Activated naive CD4-positive, alpha-beta T cell treated with anti-CD3 and anti-CD28 coated beads for 36 hours (primary cell): ENCODE data around the gene RNASE4. TPM values are rescaled to one million over a fixed set of nuclear protein-coding genes. Genes with fewer than 3 reads are reported as not detected.

Source experiments
- CTCF ChIA-PET: fragments of 350-600 bp; sonication (Branson Sonifier 250); formaldehyde crosslinking; loops from one replicate; lab custom pipeline; 2021; ENCODE audit warnings: antibody characterized with exemption; lab: Charles Lee
- DNase-seq: peaks from one replicate; pipeline ENCODE4 v3.0.0-alpha.2; 2020
- H3K27ac Mint-ChIP-seq: one replicate; pipeline ENCODE4 v1.8.0; 2021; ENCODE audit warnings: mild to moderate bottlenecking, mixed read lengths
- H3K27me3 Mint-ChIP-seq: one replicate; pipeline ENCODE4 v1.8.0; 2021; ENCODE audit warnings: low read depth, mixed read lengths
- H3K36me3 Mint-ChIP-seq: one replicate; pipeline ENCODE4 v1.8.0; 2021; ENCODE audit warnings: low read depth, mixed read lengths
- H3K4me1 Mint-ChIP-seq: one replicate; pipeline ENCODE4 v1.8.0; 2021; ENCODE audit warnings: low read depth, mixed read lengths
- H3K4me3 Mint-ChIP-seq: one replicate; pipeline ENCODE4 v1.8.0; 2021; ENCODE audit warnings: mild to moderate bottlenecking, moderate library complexity, mixed read lengths
- H3K9me3 Mint-ChIP-seq: one replicate; pipeline ENCODE4 v1.8.0; 2021; ENCODE audit warnings: mixed read lengths
- intact Hi-C: fragments of 100-400 bp; cut with micrococcal nuclease; formaldehyde crosslinking; loops from one replicate; pipeline ENCODE4 v1.15.1; 2023
- total RNA-seq, 2 experiments: library from RNA; stranded (reverse); gene quantifications; one replicate each; pipeline ENCODE4 v1.2.3, GENCODE V29; 2021

The RNASE4 gene
- total RNA-seq, 2 experiments from 2014 or later: 0.19 TPM; not detected in 1

DNA sequence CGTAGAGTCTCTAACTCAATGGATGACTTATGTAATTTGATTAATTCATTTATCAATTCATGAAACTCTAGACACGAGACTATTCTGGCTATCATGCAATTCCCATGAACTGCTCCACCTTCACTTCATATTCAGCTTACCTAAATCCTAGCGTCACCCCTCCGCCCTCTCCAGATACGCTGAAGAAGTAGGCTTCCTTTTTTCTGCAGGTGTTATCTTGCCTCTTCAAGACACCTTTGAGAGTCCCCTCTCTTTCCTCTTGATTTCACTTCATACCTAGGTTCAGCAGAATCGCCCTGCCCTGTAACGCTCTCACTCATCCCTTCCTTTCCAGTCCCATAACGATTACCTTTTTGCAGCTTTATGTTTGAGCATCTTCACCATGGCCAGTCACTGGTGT lies 4.0 kb upstream of the RNASE4 start:
- no peak overlapping the region for H3K27ac Mint-ChIP-seq
- H3K4me3 Mint-ChIP-seq: no peak overlapping the region
- H3K27me3 Mint-ChIP-seq: no peaks in the 10 kb centered on the region

DNA sequence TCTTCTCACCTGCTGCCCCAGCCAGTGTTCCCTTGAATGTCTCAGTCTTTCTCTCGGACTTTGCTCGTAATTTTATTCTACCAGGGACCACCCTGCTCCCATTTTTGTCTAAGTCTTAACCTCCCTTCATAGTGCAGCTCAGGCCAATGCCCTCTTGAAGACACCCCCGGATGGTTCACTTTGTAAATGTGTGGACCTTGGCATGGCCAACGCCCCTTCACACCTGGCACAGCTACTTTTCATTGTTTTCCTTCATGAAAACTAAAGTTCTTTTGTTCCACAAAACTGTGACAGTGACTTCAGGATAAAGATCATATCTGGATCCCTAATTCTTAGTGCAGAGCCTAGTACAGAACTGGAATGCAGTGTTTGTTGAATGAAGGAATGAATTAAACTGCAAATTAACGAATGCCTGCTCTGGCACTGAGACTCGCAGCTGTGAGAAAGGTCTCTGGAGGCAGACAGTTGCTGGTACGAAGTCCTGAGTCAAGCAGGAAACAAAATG lies 3.5 kb upstream of the RNASE4 start:
- H3K27me3 Mint-ChIP-seq: no peaks in the 10 kb centered on the region
- no peaks in the 10 kb centered on the region for H3K9me3 Mint-ChIP-seq
- H3K4me3 Mint-ChIP-seq: no peak overlapping the region
- H3K4me1 Mint-ChIP-seq: peaks cover 22% of the 10 kb centered on the region
- peak; percentile 72 for DNase-seq
- CTCF ChIA-PET: interaction anchor here (0.6 to 5.0 kb wide), 13 partner anchors 11 to 226 kb away, joined by 3 to 36 read pairs (median 7); partner anchors contain the start of gene APEX1
- no peak overlapping the region for H3K27ac Mint-ChIP-seq
- intact Hi-C loops: loop anchor here (1.0 to 10.0 kb wide), 6 partner anchors 13 to 774 kb away; partner anchors contain the start of genes CHD8 and SUPT16H
- no peaks in the 10 kb centered on the region for H3K36me3 Mint-ChIP-seq

More for the DNA sequence above, 4.0 kb upstream of the RNASE4 start:
- CTCF ChIA-PET: interaction anchor here (0.6 to 5.0 kb wide), 8 partner anchors 12 to 70 kb away, joined by 3 to 36 read pairs (median 8); no protein-coding TSS in a partner anchor
- no peaks in the 10 kb centered on the region for H3K36me3 Mint-ChIP-seq
- H3K9me3 Mint-ChIP-seq: no peaks in the 10 kb centered on the region
- intact Hi-C loops: loop anchor here (5.0 to 10.0 kb wide), 2 partner anchors 702 to 774 kb away; partner anchors contain the start of genes CHD8 and SUPT16H
- H3K4me1 Mint-ChIP-seq: peaks cover 24% of the 10 kb centered on the region
- no peak for DNase-seq

DNA sequence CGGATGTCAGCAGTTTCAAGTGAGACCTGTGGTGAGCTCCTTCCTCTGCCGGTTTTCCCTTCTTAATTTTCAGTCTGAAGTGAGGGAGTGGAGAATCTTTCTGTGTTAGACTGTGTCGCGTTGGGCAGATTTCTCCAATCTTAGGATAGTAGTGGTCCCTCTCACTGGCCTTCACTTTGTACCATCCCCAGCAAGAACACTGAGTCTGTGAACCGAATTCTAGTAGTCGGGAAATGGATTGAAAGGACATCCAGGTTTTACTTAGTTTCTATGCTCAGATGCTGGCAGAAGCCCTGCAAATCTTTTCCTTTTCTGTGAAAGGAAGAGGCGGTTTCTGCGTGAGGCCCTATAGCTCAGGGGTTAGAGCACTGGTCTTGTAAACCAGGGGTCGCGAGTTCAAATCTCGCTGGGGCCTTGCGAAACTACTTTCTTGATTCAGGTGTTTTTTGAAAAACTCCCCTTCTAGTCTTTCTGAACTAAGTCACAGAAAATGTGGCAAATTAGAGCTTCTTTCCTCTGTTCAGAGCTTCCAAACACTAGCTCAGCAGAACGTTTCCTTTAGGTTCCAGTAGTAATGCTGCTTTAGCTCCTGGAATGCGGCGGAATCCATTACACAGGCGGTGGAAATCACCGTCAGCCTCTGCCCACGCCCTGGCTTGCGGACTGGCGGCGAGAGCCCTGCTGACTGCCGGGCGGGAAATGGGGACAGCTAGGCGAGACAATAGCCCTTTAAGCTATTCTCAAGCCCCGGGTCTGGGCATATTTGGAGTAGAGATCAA lies 2.8 kb upstream of the RNASE4 start:
- H3K4me3 Mint-ChIP-seq: no peak overlapping the region
- H3K27ac Mint-ChIP-seq: no peak overlapping the region
- H3K9me3 Mint-ChIP-seq: no peaks in the 10 kb centered on the region
- intact Hi-C loops: loop anchor here (1.0 to 10.0 kb wide), 13 partner anchors 13 to 773 kb away; partner anchors contain the start of genes APEX1, CCNB1IP1, CHD8 and HNRNPC
- peak; percentile 95 for DNase-seq
- H3K4me1 Mint-ChIP-seq: peaks cover 22% of the 10 kb centered on the region
- no peaks in the 10 kb centered on the region for H3K36me3 Mint-ChIP-seq
- CTCF ChIA-PET: interaction anchor here (0.7 to 5.0 kb wide), 13 partner anchors 10 to 226 kb away, joined by 3 to 36 read pairs (median 8); partner anchors contain the start of gene APEX1
- H3K27me3 Mint-ChIP-seq: no peaks in the 10 kb centered on the region

DNA sequence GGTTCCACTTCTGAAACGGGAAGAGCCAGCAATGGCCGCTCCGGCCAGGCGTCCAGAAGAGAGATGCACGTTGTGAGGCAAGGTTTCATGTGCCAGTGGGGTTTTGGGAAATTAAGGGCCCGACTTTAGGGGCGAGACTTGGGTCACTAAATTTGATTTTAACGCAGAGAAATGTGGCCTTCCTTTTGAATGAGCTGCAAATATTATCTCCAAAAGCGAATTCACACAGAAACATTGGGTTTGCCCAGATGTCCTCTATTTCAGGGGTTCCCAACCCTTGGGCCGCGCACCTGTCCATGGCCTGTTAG lies 2.3 kb upstream of the RNASE4 start:
- Mint-ChIP-seq H3K27ac (no peak overlapping the region), H3K4me1 (peaks cover 22% of the 10 kb centered on the region), H3K36me3 (no peaks in the 10 kb centered on the region), H3K27me3 (no peaks in the 10 kb centered on the region), H3K4me3 (no peak overlapping the region), H3K9me3 (no peaks in the 10 kb centered on the region)
- intact Hi-C loops: loop anchor here (1.0 to 10.0 kb wide), 9 partner anchors 19 to 773 kb away; partner anchors contain the start of genes APEX1, CCNB1IP1, CHD8 and HNRNPC
- no peak for DNase-seq
- CTCF ChIA-PET: interaction anchor here (1.0 to 5.0 kb wide), 9 partner anchors 10 to 72 kb away, joined by 4 to 36 read pairs (median 9); no protein-coding TSS in a partner anchor

DNA sequence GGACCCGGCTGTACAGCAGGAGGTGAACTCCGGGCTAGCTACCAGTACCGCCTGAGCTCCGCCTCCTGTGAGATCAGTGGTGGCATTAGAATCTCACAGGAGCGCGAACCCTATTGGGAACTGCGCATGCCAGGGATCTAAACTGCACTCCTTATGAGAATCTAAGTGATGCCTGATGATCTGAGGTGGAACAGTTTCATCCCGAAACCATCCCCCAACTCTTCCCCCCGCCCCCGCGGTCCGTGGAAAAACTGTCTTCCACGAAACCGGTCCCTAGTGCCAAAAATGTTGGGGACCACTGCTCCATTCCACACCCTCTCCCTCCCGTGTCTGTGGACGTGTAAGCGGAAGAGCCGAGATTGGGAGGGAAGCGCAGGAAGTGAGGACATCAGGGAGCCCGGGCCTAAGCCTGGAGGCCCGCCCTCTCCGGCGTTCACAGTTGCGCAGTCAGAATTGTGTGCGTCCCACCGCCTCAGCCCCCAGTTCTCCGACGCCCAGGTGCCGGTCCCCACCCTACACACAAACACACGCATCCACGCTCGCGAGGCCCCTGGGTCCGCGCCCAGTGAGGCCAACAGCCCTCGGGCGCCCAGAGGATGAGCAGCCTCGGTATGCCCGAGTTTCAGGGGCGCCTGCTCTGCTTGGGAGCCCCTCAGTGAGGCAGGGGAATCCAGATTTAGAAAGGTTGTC lies 1.8 kb upstream of the RNASE4 start:
- Mint-ChIP-seq H3K36me3 (no peaks in the 10 kb centered on the region), H3K4me3 (no peak overlapping the region), H3K27me3 (no peaks in the 10 kb centered on the region), H3K9me3 (no peaks in the 10 kb centered on the region), H3K4me1 (peaks cover 22% of the 10 kb centered on the region), H3K27ac (no peak overlapping the region)
- DNase-seq: peak; percentile 81
- intact Hi-C loops: loop anchor here (1.0 to 10.0 kb wide), 14 partner anchors 9 to 772 kb away; partner anchors contain the start of genes APEX1, CCNB1IP1, CHD8 and HNRNPC
- CTCF ChIA-PET: interaction anchor here (1.0 to 5.0 kb wide), 10 partner anchors 9 to 73 kb away, joined by 4 to 36 read pairs (median 13); no protein-coding TSS in a partner anchor

DNA sequence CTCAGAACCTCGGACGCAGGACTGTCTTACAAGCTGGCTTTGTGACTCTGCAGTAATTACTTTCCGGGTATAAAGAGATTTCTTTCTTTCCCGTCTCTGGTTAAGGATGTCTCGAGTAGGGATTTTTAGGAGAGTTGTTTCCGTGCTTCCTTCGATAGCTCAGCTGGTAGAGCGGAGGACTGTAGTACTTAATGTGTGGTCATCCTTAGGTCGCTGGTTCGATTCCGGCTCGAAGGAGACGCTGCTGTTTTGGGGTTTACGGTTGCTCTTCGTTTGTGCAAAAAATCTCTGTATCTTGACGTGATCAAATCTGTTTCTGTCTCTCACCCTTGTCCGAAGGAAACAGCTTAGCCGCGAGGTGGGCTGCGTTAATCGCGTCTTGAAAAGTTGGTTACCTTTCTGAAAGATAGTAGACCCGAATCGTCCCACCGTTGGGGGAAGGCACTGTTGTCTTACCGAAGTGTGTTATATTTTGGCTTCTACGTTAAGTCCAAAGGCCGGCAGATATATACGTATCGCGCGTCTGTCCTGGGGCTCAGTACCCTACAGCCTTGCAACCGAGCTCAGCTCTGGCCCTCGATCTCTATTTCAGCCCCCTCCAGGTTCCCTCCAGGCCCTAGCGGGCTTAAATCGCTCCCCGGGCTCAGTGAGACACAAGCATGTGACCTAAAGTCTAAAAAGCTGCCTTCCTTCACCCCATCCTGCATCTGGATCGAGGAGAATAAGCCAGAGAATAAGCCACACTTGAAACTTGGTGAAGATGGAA lies 1.1 kb upstream of the RNASE4 start:
- intact Hi-C loops: loop anchor here (1.0 to 10.0 kb wide), 9 partner anchors 8 to 771 kb away; partner anchors contain the start of genes CHD8, HNRNPC, SUPT16H and TEP1
- Mint-ChIP-seq H3K9me3 (no peaks in the 10 kb centered on the region), H3K4me1 (peaks cover 22% of the 10 kb centered on the region), H3K4me3 (no peak overlapping the region), H3K36me3 (no peaks in the 10 kb centered on the region), H3K27me3 (no peaks in the 10 kb centered on the region), H3K27ac (no peak overlapping the region)
- CTCF ChIA-PET: interaction anchor here (1.1 to 5.0 kb wide), 6 partner anchors 9 to 287 kb away, joined by 3 to 36 read pairs (median 18); no protein-coding TSS in a partner anchor
- DNase-seq: peak; percentile 91

DNA sequence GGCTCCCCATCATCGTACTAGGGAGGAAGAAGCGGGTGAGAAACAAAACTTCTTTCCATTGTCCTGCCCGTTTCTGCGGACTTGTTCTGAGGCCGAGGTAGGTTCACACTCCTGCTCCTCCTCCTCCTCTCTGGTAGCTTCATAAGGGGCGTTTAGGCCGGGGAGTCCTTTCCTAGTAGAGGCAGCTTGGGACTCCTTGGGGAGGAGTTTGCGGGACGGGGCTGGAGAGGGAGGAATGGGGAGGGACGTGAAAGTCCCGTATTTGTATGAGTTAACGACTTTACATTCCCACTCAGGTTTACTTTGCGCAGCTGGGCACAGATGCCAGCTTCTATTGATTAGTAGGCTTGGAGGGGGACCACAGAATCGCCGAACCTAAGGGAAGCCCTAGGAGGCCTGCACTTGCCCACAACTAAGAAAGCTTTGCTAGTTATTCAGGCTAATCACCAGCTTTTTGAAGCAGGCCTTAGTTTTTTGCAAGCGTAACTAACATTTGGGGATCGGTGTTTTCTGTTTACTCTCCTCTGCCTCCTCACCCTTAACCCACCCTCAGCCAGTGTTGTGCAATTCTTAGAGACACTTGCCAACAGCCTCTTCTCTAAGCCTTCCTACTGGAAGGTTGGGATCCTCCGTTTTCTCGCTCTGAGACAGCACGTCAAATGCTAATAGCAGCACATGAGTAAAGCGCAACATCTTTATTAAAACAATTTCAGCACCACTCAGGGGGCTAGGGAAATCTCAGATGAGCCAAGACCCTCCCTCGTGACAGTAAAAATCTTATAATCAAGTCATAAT lies 499 bp downstream of the RNASE4 start:
- no peak overlapping the region for H3K27ac Mint-ChIP-seq
- no peaks in the 10 kb centered on the region for H3K9me3 Mint-ChIP-seq
- no peak overlapping the region for H3K4me3 Mint-ChIP-seq
- CTCF ChIA-PET: interaction anchor here (0.6 to 3.9 kb wide), 6 partner anchors 26 to 345 kb away, joined by 3 to 18 read pairs (median 4); no protein-coding TSS in a partner anchor
- H3K4me1 Mint-ChIP-seq: peaks cover 22% of the 10 kb centered on the region
- H3K36me3 Mint-ChIP-seq: no peaks in the 10 kb centered on the region
- H3K27me3 Mint-ChIP-seq: no peaks in the 10 kb centered on the region
- intact Hi-C loops: loop anchor here (5.0 to 10.0 kb wide), 2 partner anchors 697 to 770 kb away; partner anchors contain the start of genes CHD8 and SUPT16H
- DNase-seq: no peak

DNA sequence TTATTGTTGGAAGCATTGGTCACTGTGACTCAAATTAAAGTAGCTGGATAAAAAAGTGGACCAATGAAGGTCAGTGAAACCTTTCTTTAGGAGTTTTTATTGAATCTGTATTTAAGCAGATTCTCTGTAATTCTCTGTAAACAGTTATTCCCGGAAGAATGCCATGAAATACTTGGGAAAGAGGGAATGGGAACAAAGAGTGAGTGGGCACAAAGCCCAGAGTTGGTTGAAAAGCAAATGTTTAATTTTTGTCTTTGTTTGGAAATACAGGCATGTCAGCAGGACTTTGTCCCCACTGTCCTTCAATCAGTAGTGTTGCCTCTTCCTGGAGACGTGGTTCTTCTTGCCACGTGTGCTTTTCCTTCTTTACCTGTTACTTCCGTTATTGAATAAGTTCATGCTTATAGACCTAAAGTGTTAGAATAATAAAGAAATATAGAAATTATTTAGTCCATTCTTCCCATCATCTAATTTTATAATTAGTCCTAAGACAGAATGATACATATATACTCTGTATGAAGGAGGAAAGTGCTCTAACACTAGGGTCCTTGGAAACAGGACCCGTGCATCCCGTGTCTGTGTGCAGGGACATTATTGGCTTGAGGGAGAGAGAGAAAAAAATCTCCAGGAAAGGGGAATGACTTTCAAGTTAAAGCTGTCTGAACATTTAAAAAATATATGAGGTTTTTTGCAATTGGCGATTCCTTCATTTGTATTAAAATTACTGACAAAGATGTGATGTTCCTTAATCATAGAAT lies 2.2 kb downstream of the RNASE4 start:
- CTCF ChIA-PET: interaction anchor here (0.6 to 3.9 kb wide), 4 partner anchors 9 to 77 kb away, joined by 3 to 18 read pairs (median 4); no protein-coding TSS in a partner anchor
- H3K27me3 Mint-ChIP-seq: no peaks in the 10 kb centered on the region
- no peaks in the 10 kb centered on the region for H3K36me3 Mint-ChIP-seq
- H3K4me1 Mint-ChIP-seq: peaks cover 8% of the 10 kb centered on the region
- H3K4me3 Mint-ChIP-seq: no peak overlapping the region
- no peak for DNase-seq
- no peak overlapping the region for H3K27ac Mint-ChIP-seq
- intact Hi-C loops: loop anchor here (10.0 kb wide), 1 partner anchor 768 kb away; the partner anchor contains the start of gene CHD8
- H3K9me3 Mint-ChIP-seq: no peaks in the 10 kb centered on the region

DNA sequence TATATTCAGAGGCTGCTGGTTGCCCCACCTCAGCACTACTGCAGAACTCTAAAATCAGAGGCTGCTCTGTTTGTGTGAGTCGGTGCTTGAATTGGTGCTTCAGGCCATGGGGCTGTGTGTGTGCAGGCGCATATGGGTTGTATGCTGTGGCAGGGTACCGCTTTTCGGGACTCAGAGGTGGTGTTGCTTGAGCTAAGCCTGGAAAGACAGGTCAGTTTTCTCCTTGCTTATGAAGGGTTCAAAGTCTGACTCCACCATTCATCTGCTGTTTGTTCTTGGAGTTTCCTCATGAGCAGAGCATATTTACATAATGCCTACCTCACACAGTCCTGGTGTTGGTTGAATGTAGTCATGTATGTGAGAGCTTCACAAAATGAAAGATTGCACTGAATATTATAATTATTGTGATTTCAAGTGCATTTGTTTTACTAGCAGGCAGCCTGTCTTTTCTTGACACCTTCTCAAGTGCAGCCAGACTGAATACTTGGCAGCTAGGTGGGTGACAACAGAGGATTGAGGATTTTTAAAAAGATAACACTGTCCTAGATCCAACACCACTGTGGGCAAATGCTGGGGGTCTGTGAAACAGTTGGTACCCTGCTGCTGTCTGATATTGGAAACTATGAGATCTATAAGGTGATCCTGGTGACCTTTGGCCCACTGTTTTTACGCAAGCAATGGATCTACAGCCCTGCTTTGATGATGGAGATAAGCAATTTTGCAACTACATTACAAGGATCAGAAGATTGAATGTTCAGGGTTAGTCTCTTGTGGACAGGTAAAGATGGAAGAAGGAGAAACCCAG lies 3.2 kb downstream of the RNASE4 start:
- intact Hi-C loops: loop anchor here (10.0 kb wide), 1 partner anchor 767 kb away; the partner anchor contains the start of gene CHD8
- CTCF ChIA-PET: interaction anchor here (0.7 to 1.7 kb wide), 3 partner anchors 9 to 75 kb away, joined by 3 to 5 read pairs (median 4); no protein-coding TSS in a partner anchor
- DNase-seq: no peak
- Mint-ChIP-seq H3K27me3 (no peaks in the 10 kb centered on the region), H3K4me1 (peaks cover 3% of the 10 kb centered on the region), H3K4me3 (no peak overlapping the region), H3K27ac (no peak overlapping the region), H3K36me3 (no peaks in the 10 kb centered on the region), H3K9me3 (no peaks in the 10 kb centered on the region)
